Coronary artery (tissue), 2 donors: ENCODE data around the gene BTD.

Source experiments
- DNase-seq: peaks from one replicate; pipeline ENCODE4 v3.0.0-alpha.2; 2017; ENCODE audit warnings: low spot score
- H3K27ac ChIP-seq, 2 donors: fragments of 200-600 bp; sonication (generic); one replicate each; pipeline ENCODE4 v1.5.1; 2016 to 2019
- H3K4me3 ChIP-seq: fragments of 200-600 bp; sonication (generic); 2 replicates; pipeline ENCODE4 v1.5.1; 2016; ENCODE audit warnings: mild to moderate bottlenecking, moderate library complexity
- CTCF ChIP-seq: fragments of 200-600 bp; sonication (generic); IDR thresholded peaks from one replicate; pipeline ENCODE4 v1.5.1; 2019; ENCODE audit warnings: antibody characterized with exemption

BTD gene

GRCh38 chr3:15635121-15635661 is 33.6 kb downstream of the BTD start:
- H3K27ac ChIP-seq = peak overlapping the region in 1 of 2 donors; percentile 50
- TF ChIP-seq CTCF = no peak
- DNase-seq = no peak
- no peak overlapping the region for H3K4me3 ChIP-seq

- peak overlapping the region in 1 of 2 donors; percentile 50 for H3K27ac ChIP-seq
- no peak for TF ChIP-seq CTCF
- no peak overlapping the region for H3K4me3 ChIP-seq
- DNase-seq = no peak
Observed at GRCh38 chr3:15636028-15636709, 34.6 kb downstream of the BTD start.

- TF ChIP-seq CTCF = no peak
- no peak for DNase-seq
- Histone ChIP-seq H3K4me3 (no peak overlapping the region), H3K27ac (peak overlapping the region in 1 of 2 donors; percentile 38)
Observed at GRCh38 chr3:15637131-15637951, 35.8 kb downstream of the BTD start.

GRCh38 chr3:15638193-15638890 is 36.8 kb downstream of the BTD start:
- TF ChIP-seq CTCF = no peak
- Histone ChIP-seq H3K27ac (no peak overlapping the region), H3K4me3 (no peak overlapping the region)
- DNase-seq = no peak

- DNase-seq = no peak
- Histone ChIP-seq H3K27ac (no peak overlapping the region), H3K4me3 (no peak overlapping the region)
- no peak for TF ChIP-seq CTCF
Observed at GRCh38 chr3:15638891-15639262, 37.3 kb downstream of the BTD start.

- no peak overlapping the region for H3K4me3 ChIP-seq
- DNase-seq = no peak
- H3K27ac ChIP-seq = no peak overlapping the region
- TF ChIP-seq CTCF = no peak
Observed at GRCh38 chr3:15645246-15645645, 43.7 kb downstream of the BTD start.
